ENCODE measurements around the gene TAPT1.

The TAPT1 gene

DNA sequence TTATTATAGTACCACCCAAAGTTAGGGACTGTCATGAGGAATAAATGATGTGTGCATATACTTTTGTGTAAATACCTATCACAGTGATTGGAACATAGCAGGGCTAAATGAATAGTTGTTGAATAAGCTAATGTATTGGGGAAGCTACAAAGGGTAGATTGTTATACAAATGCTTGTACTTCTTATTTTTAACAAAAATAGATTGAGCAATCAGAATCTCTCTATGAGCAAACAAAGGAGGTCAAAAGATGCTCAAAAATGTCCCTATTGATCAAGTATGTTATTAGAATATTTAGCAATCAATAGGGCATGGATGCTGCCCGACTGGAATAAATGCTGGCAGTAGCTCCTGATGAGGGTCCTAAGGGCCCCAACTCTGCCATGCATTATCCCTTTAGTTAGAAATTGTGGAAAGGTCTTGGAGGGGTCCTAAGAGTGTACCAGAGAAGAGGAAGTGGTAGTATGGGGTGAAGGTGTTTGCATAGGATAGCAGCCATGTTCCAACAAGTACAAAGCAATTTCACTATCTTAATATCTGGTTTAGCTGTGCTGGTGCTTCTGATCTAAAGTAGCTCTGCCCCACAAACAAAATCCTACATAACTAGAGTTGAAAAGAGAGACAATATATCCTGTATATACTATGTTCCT lies 33.1 kb upstream of the TAPT1 start:
- no peak overlapping the region for H3K27ac Mint-ChIP-seq
- H3K4me1 Mint-ChIP-seq, result peaks cover 12% of the 10 kb centered on the region
- no peak for ATAC-seq
- no peaks in the 10 kb centered on the region for H3K27me3 Mint-ChIP-seq
- H3K4me3 Mint-ChIP-seq, result no peak overlapping the region
- H3K9me3 Mint-ChIP-seq, result peaks cover 2% of the 10 kb centered on the region
- H3K36me3 Mint-ChIP-seq, result peaks cover 24% of the 10 kb centered on the region

DNA sequence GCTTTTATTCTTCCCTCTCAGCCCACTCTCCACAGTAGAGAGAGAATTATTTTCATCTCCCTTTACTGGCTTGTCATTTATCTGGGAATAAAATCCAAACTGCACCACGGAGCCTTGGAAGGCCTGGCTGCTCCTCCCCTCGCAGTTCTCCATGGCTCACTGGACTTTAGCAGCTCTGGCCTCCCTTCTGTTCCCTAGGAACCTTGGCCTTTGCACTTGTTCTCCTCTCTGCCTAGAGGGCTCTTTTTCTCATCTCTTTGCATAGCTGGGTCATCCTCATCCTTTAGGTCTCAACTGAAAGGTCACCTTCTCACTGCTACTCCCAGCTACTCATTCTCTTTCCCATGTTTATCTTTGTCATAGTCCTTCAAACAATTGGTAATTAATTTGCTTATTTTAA lies 31.3 kb upstream of the TAPT1 start:
- Mint-ChIP-seq H3K27ac (no peak overlapping the region), H3K9me3 (peaks cover 2% of the 10 kb centered on the region), H3K4me1 (peaks cover 12% of the 10 kb centered on the region), H3K4me3 (no peak overlapping the region), H3K36me3 (peaks cover 42% of the 10 kb centered on the region), H3K27me3 (no peaks in the 10 kb centered on the region)
- ATAC-seq, result no peak

DNA sequence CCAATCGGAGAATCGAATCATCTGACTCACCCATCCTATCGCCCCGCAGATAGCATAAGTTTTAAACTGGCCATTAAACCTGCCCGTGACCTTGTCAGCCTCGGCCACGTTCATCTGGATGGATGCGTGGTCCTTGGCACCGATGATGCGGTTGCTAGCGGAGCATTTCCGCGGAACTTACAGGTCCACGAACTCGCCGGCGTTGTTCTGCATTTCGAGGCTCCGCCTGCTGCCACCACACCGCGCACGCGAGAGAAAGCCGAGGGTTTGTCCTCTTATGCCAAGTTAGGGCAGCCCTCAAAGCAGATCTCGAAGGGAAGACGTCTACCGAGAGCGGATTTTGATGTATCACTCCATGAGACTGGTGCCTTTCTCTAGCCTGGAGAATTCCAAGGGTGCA lies 30.1 kb upstream of the TAPT1 start:
- peaks cover 49% of the 10 kb centered on the region for H3K36me3 Mint-ChIP-seq
- ATAC-seq, result no peak

DNA sequence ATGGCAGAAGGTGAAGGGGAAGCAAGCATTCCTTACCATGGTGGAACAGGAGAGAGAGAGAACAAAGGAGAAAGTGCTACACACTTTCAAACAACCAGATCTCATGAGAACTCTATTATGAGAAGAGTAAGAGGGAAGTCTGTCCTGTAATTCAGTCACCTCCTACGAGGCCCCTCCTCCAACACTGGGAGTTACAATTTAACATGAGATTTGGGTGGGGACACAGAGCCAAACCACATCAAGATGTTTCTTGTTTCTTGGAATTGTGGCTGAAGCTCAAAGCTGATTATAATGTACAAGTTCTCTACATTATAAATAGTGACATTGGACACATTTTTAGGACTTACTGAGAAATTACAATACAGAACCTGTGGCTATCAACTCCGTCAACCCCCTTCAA lies 29.5 kb upstream of the TAPT1 start:
- H3K27me3 Mint-ChIP-seq, result no peaks in the 10 kb centered on the region
- peaks cover 2% of the 10 kb centered on the region for H3K9me3 Mint-ChIP-seq
- H3K4me1 Mint-ChIP-seq, result no peaks in the 10 kb centered on the region
- H3K4me3 Mint-ChIP-seq, result no peak overlapping the region
- ATAC-seq, result no peak
- H3K27ac Mint-ChIP-seq, result no peak overlapping the region
- H3K36me3 Mint-ChIP-seq, result peaks cover 55% of the 10 kb centered on the region

More for the DNA sequence above, 30.1 kb upstream of the TAPT1 start:
- no peak overlapping the region for H3K4me3 Mint-ChIP-seq
- no peaks in the 10 kb centered on the region for H3K27me3 Mint-ChIP-seq
- H3K9me3 Mint-ChIP-seq, result peaks cover 2% of the 10 kb centered on the region
- no peaks in the 10 kb centered on the region for H3K4me1 Mint-ChIP-seq
- no peak overlapping the region for H3K27ac Mint-ChIP-seq

DNA sequence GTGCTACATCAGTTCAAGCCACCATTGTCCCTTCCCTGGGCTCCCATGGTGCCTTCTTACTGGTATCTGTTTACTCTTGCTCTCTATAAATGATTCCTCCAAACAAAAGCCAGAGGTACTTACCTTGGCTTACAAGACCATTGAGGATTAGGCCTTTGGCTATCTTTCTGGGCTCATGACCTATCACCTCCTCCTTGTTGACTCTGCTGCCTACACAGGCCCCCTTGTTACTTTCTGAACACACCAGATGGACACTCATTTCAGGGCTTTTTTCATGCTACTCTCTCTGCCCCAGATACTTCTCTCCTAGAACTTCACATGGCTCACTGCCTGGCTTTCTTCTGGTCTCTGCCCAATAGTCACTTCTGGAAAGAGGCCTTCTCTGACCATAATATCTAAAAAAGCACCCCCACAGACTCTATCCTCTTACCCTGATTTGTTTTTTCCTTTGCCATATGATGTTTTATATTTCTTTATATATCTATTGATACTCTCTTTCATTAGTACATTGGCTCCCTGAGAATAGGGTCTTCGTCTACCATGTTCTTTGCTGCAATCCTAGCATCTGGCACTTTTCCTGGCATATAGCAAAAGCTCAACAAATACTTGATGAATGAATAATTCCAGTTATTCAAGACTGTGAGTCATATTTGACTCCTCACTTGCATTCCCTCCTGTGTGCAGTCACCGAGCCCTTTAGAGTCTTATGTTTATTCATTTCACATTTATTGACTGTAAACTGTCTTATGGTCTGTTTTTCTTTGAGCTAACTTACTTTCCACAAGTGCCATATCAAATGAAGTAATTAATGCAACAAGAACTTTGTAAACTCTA lies 27.1 kb upstream of the TAPT1 start:
- Mint-ChIP-seq H3K9me3 (peaks cover 2% of the 10 kb centered on the region), H3K27me3 (no peaks in the 10 kb centered on the region), H3K36me3 (peaks cover 56% of the 10 kb centered on the region), H3K4me1 (no peaks in the 10 kb centered on the region), H3K4me3 (no peak overlapping the region), H3K27ac (no peak overlapping the region)
- no peak for ATAC-seq

DNA sequence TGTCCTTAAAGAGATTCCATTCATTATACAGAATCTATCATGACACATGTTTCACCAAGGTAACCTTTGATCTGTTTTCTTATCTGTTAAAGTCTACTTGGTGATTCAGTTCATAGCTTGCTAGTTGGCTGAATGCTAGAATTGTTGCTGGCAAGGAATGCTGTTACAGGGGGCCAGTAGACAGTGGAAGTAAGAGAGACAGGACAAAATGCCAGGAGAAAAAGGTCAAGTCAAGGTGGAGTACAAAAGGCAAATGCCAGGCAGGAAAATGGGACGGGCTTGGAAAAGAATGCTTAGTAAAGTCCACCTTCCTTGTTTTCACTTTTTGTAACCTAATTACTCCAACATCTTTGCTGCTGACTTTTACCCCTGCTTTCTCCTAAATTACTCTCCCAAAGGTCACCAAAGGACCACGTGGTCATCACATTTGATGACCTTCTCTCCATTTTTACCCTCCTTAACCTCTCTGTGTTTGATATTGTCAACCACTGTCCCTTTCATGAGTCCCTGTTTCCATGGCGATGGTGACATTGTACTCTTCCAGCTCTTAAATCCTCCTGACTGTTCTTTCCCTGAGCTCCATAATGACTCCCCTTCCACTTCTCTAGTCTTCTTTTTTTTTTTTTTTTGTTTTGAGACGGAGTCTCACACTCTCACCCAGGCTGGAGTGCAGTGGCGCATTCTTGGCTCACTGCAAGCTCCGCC lies 24.5 kb upstream of the TAPT1 start:
- H3K4me1 Mint-ChIP-seq, result no peaks in the 10 kb centered on the region
- H3K27me3 Mint-ChIP-seq, result no peaks in the 10 kb centered on the region
- no peak overlapping the region for H3K4me3 Mint-ChIP-seq
- peaks cover 60% of the 10 kb centered on the region for H3K36me3 Mint-ChIP-seq
- H3K27ac Mint-ChIP-seq, result no peak overlapping the region
- peaks cover 2% of the 10 kb centered on the region for H3K9me3 Mint-ChIP-seq
- ATAC-seq, result no peak

DNA sequence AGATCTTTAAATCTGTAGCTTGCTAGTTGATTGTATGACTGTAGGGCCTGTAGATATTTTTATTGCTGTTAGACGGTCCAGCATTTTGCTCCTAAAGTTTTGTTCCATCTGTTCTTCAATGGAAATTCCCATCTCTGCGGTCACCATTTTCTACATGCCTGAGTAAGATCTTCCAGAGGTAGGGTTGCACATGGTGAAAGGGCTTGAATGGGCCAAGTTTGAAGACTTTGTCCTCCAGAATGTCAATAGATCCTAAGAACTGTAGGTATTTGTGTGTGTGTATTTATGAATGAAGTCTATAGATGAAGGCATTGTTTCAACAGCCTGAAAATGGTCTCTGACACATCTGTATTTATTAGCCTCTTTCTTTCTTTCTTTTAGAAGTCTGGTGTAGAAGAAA lies 22.3 kb upstream of the TAPT1 start:
- Mint-ChIP-seq H3K4me1 (no peaks in the 10 kb centered on the region), H3K27ac (no peak overlapping the region), H3K9me3 (no peaks in the 10 kb centered on the region), H3K4me3 (no peak overlapping the region), H3K27me3 (no peaks in the 10 kb centered on the region), H3K36me3 (peaks cover 55% of the 10 kb centered on the region)
- ATAC-seq, result no peak

DNA sequence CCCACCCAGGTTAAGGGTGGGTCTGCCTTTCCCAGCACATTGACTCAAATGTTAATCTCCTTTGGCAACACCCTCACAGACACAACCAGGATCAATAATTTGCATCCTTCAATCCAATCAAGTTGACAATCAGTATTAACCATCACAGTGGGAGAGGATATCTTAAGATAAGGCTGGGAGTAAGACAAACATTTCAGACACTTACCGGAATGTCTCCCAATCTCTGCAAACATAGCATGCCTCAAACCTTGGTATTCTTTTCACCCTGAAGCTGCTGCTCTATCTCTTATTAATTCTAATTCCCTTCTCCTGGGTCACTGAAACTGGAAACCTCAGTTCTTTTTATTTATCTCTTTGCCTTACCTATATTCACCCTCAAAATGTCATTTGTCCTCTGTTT lies 19.0 kb upstream of the TAPT1 start:
- H3K4me3 Mint-ChIP-seq, result no peak overlapping the region
- no peak overlapping the region for H3K27ac Mint-ChIP-seq
- no peaks in the 10 kb centered on the region for H3K4me1 Mint-ChIP-seq
- no peaks in the 10 kb centered on the region for H3K9me3 Mint-ChIP-seq
- ATAC-seq, result no peak
- H3K27me3 Mint-ChIP-seq, result no peaks in the 10 kb centered on the region
- H3K36me3 Mint-ChIP-seq, result peaks cover 44% of the 10 kb centered on the region

DNA sequence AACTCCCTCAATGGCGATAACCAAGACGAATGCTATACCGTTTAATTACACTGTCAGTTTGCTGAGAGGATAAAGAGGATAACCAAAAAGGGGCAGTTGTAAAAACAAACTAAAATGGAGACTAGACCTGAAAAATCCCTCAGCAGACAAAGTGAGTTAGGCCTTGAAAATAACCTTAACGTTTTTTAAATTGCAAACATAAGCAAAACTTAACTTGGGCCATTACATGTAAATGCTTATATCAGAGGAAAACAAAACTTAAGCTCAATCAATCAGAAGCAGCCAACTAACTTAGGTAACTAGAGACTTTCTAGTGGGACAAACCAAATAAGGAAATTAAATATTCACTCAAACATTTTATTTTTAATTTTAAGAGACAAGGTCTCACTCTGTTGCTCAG lies 17.0 kb upstream of the TAPT1 start:
- Mint-ChIP-seq H3K4me3 (no peak overlapping the region), H3K9me3 (no peaks in the 10 kb centered on the region), H3K27ac (no peak overlapping the region), H3K36me3 (peaks cover 44% of the 10 kb centered on the region), H3K27me3 (no peaks in the 10 kb centered on the region), H3K4me1 (peaks cover 6% of the 10 kb centered on the region)
- ATAC-seq, result no peak

DNA sequence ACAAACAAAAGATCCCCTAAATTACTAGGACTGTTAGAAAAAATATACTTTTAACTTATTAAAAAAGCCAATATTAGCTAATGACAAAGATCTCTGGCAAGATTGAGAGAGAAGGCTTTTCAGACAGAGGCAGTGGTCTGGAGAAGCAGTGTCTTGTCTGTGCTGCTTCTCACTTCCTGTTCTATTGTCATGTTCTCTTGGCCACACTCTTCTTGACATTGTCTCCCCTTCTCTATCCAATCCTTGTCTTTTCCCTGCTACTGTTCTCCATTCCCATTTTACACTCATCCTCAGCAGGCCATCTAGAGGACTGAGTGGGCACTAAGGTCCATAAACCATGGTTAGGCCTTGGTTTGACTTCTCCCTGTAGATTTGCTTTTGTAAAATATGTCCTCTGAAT lies 14.0 kb upstream of the TAPT1 start:
- Mint-ChIP-seq H3K27me3 (no peaks in the 10 kb centered on the region), H3K36me3 (peaks cover 20% of the 10 kb centered on the region), H3K9me3 (no peaks in the 10 kb centered on the region), H3K4me1 (peaks cover 6% of the 10 kb centered on the region), H3K27ac (no peak overlapping the region), H3K4me3 (no peak overlapping the region)
- ATAC-seq, result no peak

DNA sequence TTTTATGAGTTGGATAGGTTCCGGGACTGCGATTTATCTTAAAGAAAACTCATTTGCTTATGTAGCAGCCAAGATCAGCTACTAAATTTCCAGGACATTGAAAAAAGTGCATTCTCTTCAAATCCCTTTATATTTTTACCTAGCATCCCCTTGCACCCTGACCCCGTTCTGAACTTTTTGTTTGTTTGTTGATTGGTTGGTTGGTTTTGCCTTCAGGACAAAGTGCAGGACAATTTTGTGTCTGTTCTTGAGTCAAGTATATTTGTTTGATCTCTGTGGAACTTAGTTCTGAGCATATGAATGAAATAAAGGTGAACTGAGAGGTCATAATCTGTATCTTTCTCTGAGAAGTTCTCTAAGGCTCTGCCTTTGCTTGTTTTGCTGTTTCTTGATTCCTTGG lies 12.8 kb upstream of the TAPT1 start:
- ATAC-seq, result no peak
- peaks cover 13% of the 10 kb centered on the region for H3K36me3 Mint-ChIP-seq
- H3K4me1 Mint-ChIP-seq, result peaks cover 11% of the 10 kb centered on the region
- H3K4me3 Mint-ChIP-seq, result no peak overlapping the region
- H3K27ac Mint-ChIP-seq, result no peak overlapping the region
- H3K27me3 Mint-ChIP-seq, result no peaks in the 10 kb centered on the region
- no peaks in the 10 kb centered on the region for H3K9me3 Mint-ChIP-seq

DNA sequence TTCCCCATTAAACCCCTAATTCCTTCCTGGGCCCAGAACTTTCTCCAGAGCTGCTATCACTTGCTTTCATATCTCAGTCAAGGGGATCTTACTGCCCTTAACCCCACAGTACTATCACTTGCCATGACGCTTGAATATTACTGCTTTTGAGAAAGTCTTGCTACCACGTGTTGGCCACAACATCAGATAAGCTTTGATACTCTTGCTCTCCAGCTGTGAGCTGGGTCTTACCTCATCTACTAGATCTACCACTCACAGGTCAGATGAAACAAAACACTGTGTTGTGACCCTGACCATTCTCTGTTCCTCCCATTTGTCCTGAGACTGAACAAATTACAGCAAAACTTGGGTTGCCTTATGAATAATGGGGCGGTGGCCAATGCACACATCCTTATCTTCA lies 12.1 kb upstream of the TAPT1 start:
- H3K27ac Mint-ChIP-seq, result no peak overlapping the region
- H3K9me3 Mint-ChIP-seq, result no peaks in the 10 kb centered on the region
- no peaks in the 10 kb centered on the region for H3K27me3 Mint-ChIP-seq
- ATAC-seq, result no peak
- peaks cover 13% of the 10 kb centered on the region for H3K4me1 Mint-ChIP-seq
- no peak overlapping the region for H3K4me3 Mint-ChIP-seq
- peaks cover 12% of the 10 kb centered on the region for H3K36me3 Mint-ChIP-seq

DNA sequence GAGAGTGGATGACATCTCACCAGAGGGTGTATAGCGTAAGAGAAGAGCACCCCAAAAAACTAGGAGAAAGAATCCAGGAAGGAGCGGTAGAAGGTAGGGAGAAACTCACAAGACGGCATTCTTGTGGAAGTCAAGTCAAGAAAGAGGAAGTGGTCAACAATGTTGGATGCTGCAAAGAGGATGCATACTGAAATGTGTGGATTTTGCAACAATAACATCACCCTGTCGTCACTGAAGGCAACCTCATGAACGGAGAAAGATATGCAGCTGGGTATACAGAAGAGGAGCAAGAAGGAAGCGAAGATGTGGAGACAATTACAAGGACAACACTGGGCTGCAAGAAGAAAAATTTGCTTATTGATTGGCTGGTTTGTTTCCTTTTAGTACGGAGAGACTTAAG lies 11.4 kb upstream of the TAPT1 start:
- Mint-ChIP-seq H3K27me3 (no peaks in the 10 kb centered on the region), H3K4me3 (no peak overlapping the region), H3K4me1 (peaks cover 13% of the 10 kb centered on the region), H3K9me3 (no peaks in the 10 kb centered on the region), H3K36me3 (peaks cover 5% of the 10 kb centered on the region), H3K27ac (no peak overlapping the region)
- no peak for ATAC-seq

DNA sequence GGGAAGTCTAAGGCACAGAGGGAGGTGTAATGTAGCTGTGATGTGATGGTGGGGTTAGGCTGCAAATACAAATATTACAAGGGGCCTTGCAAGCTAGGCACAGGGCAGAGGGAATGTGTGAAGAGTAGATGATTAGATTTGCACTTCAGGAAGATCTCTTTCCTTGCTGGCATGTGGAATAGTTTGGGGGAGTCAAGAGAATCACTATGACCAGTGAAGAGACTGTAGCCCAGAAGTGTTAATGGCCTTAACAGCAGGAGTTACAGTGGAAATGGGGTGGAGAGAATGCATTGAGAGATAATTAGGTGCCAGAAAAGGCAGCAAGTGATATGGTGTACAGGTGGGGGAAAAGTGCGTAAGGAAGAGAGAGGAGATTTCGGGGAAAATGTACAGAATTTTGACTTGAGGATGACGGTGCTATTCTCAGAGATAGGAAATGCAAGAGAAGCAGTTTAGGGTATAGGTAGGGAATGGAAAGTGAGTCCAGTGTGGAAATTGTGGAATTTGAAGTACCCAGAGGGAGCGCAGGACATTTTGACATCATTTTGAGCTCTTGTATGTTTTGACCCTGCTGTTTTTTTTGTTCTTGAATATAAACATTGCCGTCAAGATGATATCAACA lies 10.2 kb upstream of the TAPT1 start:
- no peaks in the 10 kb centered on the region for H3K27me3 Mint-ChIP-seq
- ATAC-seq, result no peak
- H3K36me3 Mint-ChIP-seq, result no peaks in the 10 kb centered on the region
- H3K4me3 Mint-ChIP-seq, result no peak overlapping the region
- no peak overlapping the region for H3K27ac Mint-ChIP-seq
- peaks cover 19% of the 10 kb centered on the region for H3K4me1 Mint-ChIP-seq
- no peaks in the 10 kb centered on the region for H3K9me3 Mint-ChIP-seq

DNA sequence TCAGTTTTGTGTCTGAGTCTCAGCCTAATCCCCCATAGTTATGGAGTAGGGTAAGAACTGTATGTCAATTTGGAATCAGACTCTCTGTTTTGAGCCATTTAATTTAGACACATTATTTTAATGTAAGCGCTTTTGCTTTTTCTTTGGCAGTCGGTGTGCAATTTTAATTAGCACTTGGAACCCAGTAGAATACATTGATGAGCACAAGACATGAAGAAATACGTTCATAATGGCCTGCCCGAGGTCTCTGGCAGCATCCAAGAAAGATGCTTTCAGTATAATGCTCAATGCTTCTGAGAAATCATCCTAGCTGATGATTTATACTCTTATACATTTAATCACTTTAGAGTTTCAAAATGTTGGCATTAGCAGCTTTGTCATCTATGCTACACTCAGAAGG lies 8.9 kb upstream of the TAPT1 start:
- peaks cover 24% of the 10 kb centered on the region for H3K4me1 Mint-ChIP-seq
- H3K27ac Mint-ChIP-seq, result no peak overlapping the region
- H3K27me3 Mint-ChIP-seq, result no peaks in the 10 kb centered on the region
- H3K4me3 Mint-ChIP-seq, result no peak overlapping the region
- no peak for ATAC-seq
- H3K9me3 Mint-ChIP-seq, result no peaks in the 10 kb centered on the region
- H3K36me3 Mint-ChIP-seq, result no peaks in the 10 kb centered on the region
